HL-60/S4 treated with retinoic acid at 250 ng/mL for 4 days and 3 days (cell line): Measurements from ENCODE around the gene NEDD4.
"Not testable (repeated sequence)": the region's sequence is repeated elsewhere in the genome, so short reads cannot be mapped to it uniquely, and the experiment has no call there.

Experiments used
- in situ Hi-C: fragments of 300-500 bp; cut with MboI; formaldehyde crosslinking; loops from 2 replicates; pipeline ENCODE4 v1.7.0; 2022; ENCODE audit warnings: low sequenced_read_pairs

The NEDD4 gene

GRCh38 chr15:55897560-55898336 lies 95.7 kb downstream of the NEDD4 start:
- in situ Hi-C loops = no loop called here

- in situ Hi-C loops = no loop called here
Measured at GRCh38 chr15:55894399-55894965, 98.9 kb downstream of the NEDD4 start.

- in situ Hi-C loops = no loop called here
Measured at GRCh38 chr15:55893852-55894251, 99.6 kb downstream of the NEDD4 start.

- in situ Hi-C loops = no loop called here
Measured at GRCh38 chr15:55891196-55891595, 102.2 kb downstream of the NEDD4 start.

GRCh38 chr15:55884223-55884622 lies 109.2 kb downstream of the NEDD4 start:
- in situ Hi-C loops = no loop called here

- in situ Hi-C loops = no loop called here
Measured at GRCh38 chr15:55879181-55879580, 114.2 kb downstream of the NEDD4 start.

- in situ Hi-C loops = no loop called here
Measured at GRCh38 chr15:55873024-55873720, 120.2 kb downstream of the NEDD4 start.

GRCh38 chr15:55872471-55872870 lies 120.9 kb downstream of the NEDD4 start:
- in situ Hi-C loops = no loop called here

GRCh38 chr15:55869660-55870059 lies 123.8 kb downstream of the NEDD4 start:
- in situ Hi-C loops = no loop called here

GRCh38 chr15:55868707-55869106 lies 124.7 kb downstream of the NEDD4 start:
- in situ Hi-C loops = no loop called here

- in situ Hi-C loops = not testable (repeated sequence)
Measured at GRCh38 chr15:55868291-55868690, 125.1 kb downstream of the NEDD4 start.

GRCh38 chr15:55863911-55864310 lies 129.5 kb downstream of the NEDD4 start:
- in situ Hi-C loops = no loop called here

GRCh38 chr15:55861115-55861514 lies 132.3 kb downstream of the NEDD4 start:
- in situ Hi-C loops = no loop called here

GRCh38 chr15:55860468-55860867 lies 132.9 kb downstream of the NEDD4 start:
- in situ Hi-C loops = no loop called here

GRCh38 chr15:55859681-55860080 lies 133.7 kb downstream of the NEDD4 start:
- in situ Hi-C loops = no loop called here

- in situ Hi-C loops = no loop called here
Measured at GRCh38 chr15:55858661-55859060, 134.8 kb downstream of the NEDD4 start.

- in situ Hi-C loops = no loop called here
Measured at GRCh38 chr15:55856506-55857164, 136.8 kb downstream of the NEDD4 start.

GRCh38 chr15:55853134-55853533 lies 140.3 kb downstream of the NEDD4 start:
- in situ Hi-C loops = no loop called here

- in situ Hi-C loops = no loop called here
Measured at GRCh38 chr15:55846116-55846707, 147.2 kb downstream of the NEDD4 start.

- in situ Hi-C loops = not testable (repeated sequence)
Measured at GRCh38 chr15:55842897-55843296, 150.5 kb downstream of the NEDD4 start.

GRCh38 chr15:55835866-55836265 lies 157.5 kb downstream of the NEDD4 start:
- in situ Hi-C loops = no loop called here
